Measurements from ENCODE around the gene RASA3.
"Not testable (repeated sequence)": the region's sequence is repeated elsewhere in the genome, so short reads cannot be mapped to it uniquely, and the experiment has no call there.

The RASA3 gene

GRCh38 chr13:114149774-114150740, 17.6 kb upstream of the RASA3 start:
- H3K36me3 ChIP-seq (ENCODE audit: insufficient read depth, insufficient read length, low read length) = no peaks in the 10 kb centered on the region
- TF ChIP-seq ZNF274 (IDR thresholded peaks at IDR 0.05; ENCODE audit: low read depth, low read length) (no peak), YY1 (IDR thresholded peaks at IDR 0.05; ENCODE audit: insufficient read depth, insufficient read length) (no peak), SUZ12 (IDR thresholded peaks at IDR 0.05; ENCODE audit: extremely low read depth, insufficient read depth, insufficient read length) (no peak)
- H3K9ac ChIP-seq (ENCODE audit: insufficient read length, low read depth) = no peak overlapping the region
- peaks cover 26% of the 10 kb centered on the region for H3K27me3 ChIP-seq (ENCODE audit: insufficient read depth, insufficient read length)
- peaks cover 6% of the 10 kb centered on the region for H3K4me1 ChIP-seq (ENCODE audit: insufficient read depth, insufficient read length)
- no peaks in the 10 kb centered on the region for H3K9me3 ChIP-seq (ENCODE audit: insufficient read depth, low read length)
- DNase-seq (ENCODE audit: low read depth, low spot score) = no peak
- no peak overlapping the region for H3K4me3 ChIP-seq (ENCODE audit: insufficient read length, low read depth)

- H3K4me3 ChIP-seq (ENCODE audit: insufficient read length, low read depth); H3K36me3 ChIP-seq (ENCODE audit: insufficient read depth, insufficient read length, low read length); H3K9ac ChIP-seq (ENCODE audit: insufficient read length, low read depth); H3K4me1 ChIP-seq (ENCODE audit: insufficient read depth, insufficient read length); DNase-seq (ENCODE audit: low read depth, low spot score); H3K9me3 ChIP-seq (ENCODE audit: insufficient read depth, low read length): not testable (repeated sequence)
- H3K27me3 ChIP-seq (ENCODE audit: insufficient read depth, insufficient read length) = peaks cover 26% of the 10 kb centered on the region
Measured at GRCh38 chr13:114148886-114149285, 16.5 kb upstream of the RASA3 start.

- Histone ChIP-seq H3K9ac (ENCODE audit: insufficient read length, low read depth) (no peak overlapping the region), H3K9me3 (ENCODE audit: insufficient read depth, low read length) (no peaks in the 10 kb centered on the region), H3K27me3 (ENCODE audit: insufficient read depth, insufficient read length) (peaks cover 22% of the 10 kb centered on the region), H3K4me3 (ENCODE audit: insufficient read length, low read depth) (no peak overlapping the region), H3K36me3 (ENCODE audit: insufficient read depth, insufficient read length, low read length) (no peaks in the 10 kb centered on the region), H3K4me1 (ENCODE audit: insufficient read depth, insufficient read length) (peaks cover 12% of the 10 kb centered on the region)
- no peak for TF ChIP-seq ZNF274 (IDR thresholded peaks at IDR 0.05; ENCODE audit: low read depth, low read length)
- no peak for TF ChIP-seq YY1 (IDR thresholded peaks at IDR 0.05; ENCODE audit: insufficient read depth, insufficient read length)
- TF ChIP-seq SUZ12 (IDR thresholded peaks at IDR 0.05; ENCODE audit: extremely low read depth, insufficient read depth, insufficient read length) = no peak
- DNase-seq (ENCODE audit: low read depth, low spot score) = no peak
Measured at GRCh38 chr13:114148521-114148855, 16.1 kb upstream of the RASA3 start.

GRCh38 chr13:114147803-114148520, 15.5 kb upstream of the RASA3 start:
- H3K4me1 ChIP-seq (ENCODE audit: insufficient read depth, insufficient read length) = peaks cover 11% of the 10 kb centered on the region
- peaks cover 18% of the 10 kb centered on the region for H3K27me3 ChIP-seq (ENCODE audit: insufficient read depth, insufficient read length)
- H3K9me3 ChIP-seq (ENCODE audit: insufficient read depth, low read length) = no peaks in the 10 kb centered on the region
- no peak for TF ChIP-seq YY1 (IDR thresholded peaks at IDR 0.05; ENCODE audit: insufficient read depth, insufficient read length)
- no peak for TF ChIP-seq ZNF274 (IDR thresholded peaks at IDR 0.05; ENCODE audit: low read depth, low read length)
- no peak for TF ChIP-seq SUZ12 (IDR thresholded peaks at IDR 0.05; ENCODE audit: extremely low read depth, insufficient read depth, insufficient read length)
- H3K4me3 ChIP-seq (ENCODE audit: insufficient read length, low read depth) = no peak overlapping the region
- H3K36me3 ChIP-seq (ENCODE audit: insufficient read depth, insufficient read length, low read length) = no peaks in the 10 kb centered on the region
- H3K9ac ChIP-seq (ENCODE audit: insufficient read length, low read depth) = no peak overlapping the region
- no peak for DNase-seq (ENCODE audit: low read depth, low spot score)

GRCh38 chr13:114146629-114147028, 14.2 kb upstream of the RASA3 start:
- no peak overlapping the region for H3K4me3 ChIP-seq (ENCODE audit: insufficient read length, low read depth)
- no peak for DNase-seq (ENCODE audit: low read depth, low spot score)
- H3K36me3 ChIP-seq (ENCODE audit: insufficient read depth, insufficient read length, low read length) = no peaks in the 10 kb centered on the region
- peaks cover 7% of the 10 kb centered on the region for H3K27me3 ChIP-seq (ENCODE audit: insufficient read depth, insufficient read length)
- H3K4me1 ChIP-seq (ENCODE audit: insufficient read depth, insufficient read length) = peaks cover 6% of the 10 kb centered on the region
- TF ChIP-seq SUZ12 (IDR thresholded peaks at IDR 0.05; ENCODE audit: extremely low read depth, insufficient read depth, insufficient read length) = no peak
- H3K9ac ChIP-seq (ENCODE audit: insufficient read length, low read depth) = no peak overlapping the region
- no peaks in the 10 kb centered on the region for H3K9me3 ChIP-seq (ENCODE audit: insufficient read depth, low read length)

GRCh38 chr13:114146173-114146572, 13.8 kb upstream of the RASA3 start:
- no peak for DNase-seq (ENCODE audit: low read depth, low spot score)
- TF ChIP-seq ZNF274 (IDR thresholded peaks at IDR 0.05; ENCODE audit: low read depth, low read length) (no peak), SUZ12 (IDR thresholded peaks at IDR 0.05; ENCODE audit: extremely low read depth, insufficient read depth, insufficient read length) (no peak), YY1 (IDR thresholded peaks at IDR 0.05; ENCODE audit: insufficient read depth, insufficient read length) (no peak)
- Histone ChIP-seq H3K9me3 (ENCODE audit: insufficient read depth, low read length) (no peaks in the 10 kb centered on the region), H3K9ac (ENCODE audit: insufficient read length, low read depth) (no peak overlapping the region), H3K4me1 (ENCODE audit: insufficient read depth, insufficient read length) (peaks cover 7% of the 10 kb centered on the region), H3K4me3 (ENCODE audit: insufficient read length, low read depth) (no peak overlapping the region), H3K36me3 (ENCODE audit: insufficient read depth, insufficient read length, low read length) (no peaks in the 10 kb centered on the region), H3K27me3 (ENCODE audit: insufficient read depth, insufficient read length) (peaks cover 7% of the 10 kb centered on the region)

- H3K36me3 ChIP-seq (ENCODE audit: insufficient read depth, insufficient read length, low read length) = no peaks in the 10 kb centered on the region
- peaks cover 7% of the 10 kb centered on the region for H3K27me3 ChIP-seq (ENCODE audit: insufficient read depth, insufficient read length)
- no peak overlapping the region for H3K9ac ChIP-seq (ENCODE audit: insufficient read length, low read depth)
- no peaks in the 10 kb centered on the region for H3K9me3 ChIP-seq (ENCODE audit: insufficient read depth, low read length)
- H3K4me1 ChIP-seq (ENCODE audit: insufficient read depth, insufficient read length) = peaks cover 11% of the 10 kb centered on the region
- TF ChIP-seq SUZ12 (IDR thresholded peaks at IDR 0.05; ENCODE audit: extremely low read depth, insufficient read depth, insufficient read length) (no peak), ZNF274 (IDR thresholded peaks at IDR 0.05; ENCODE audit: low read depth, low read length) (no peak), YY1 (IDR thresholded peaks at IDR 0.05; ENCODE audit: insufficient read depth, insufficient read length) (no peak)
- no peak overlapping the region for H3K4me3 ChIP-seq (ENCODE audit: insufficient read length, low read depth)
- no peak for DNase-seq (ENCODE audit: low read depth, low spot score)
Measured at GRCh38 chr13:114145722-114146121, 13.3 kb upstream of the RASA3 start.

Data from NT2/D1 (cell line).